Neural cell (in vitro differentiated cells): Measurements from ENCODE around the gene CPNE2.
"Not testable (repeated sequence)": the region's sequence is repeated elsewhere in the genome, so short reads cannot be mapped to it uniquely, and the experiment has no call there.

ENCODE experiments used
- CTCF ChIP-seq: fragments of 450-650 bp; IDR thresholded peaks from 2 replicates; pipeline ENCODE4 v1.5.1; 2014; ENCODE audit warnings: antibody characterized with exemption, mild to moderate bottlenecking, moderate library complexity; ENCODE audit not compliant: poor library complexity, severe bottlenecking
- EP300 ChIP-seq: fragments of 450-650 bp; conservative IDR thresholded peaks from 2 replicates; pipeline ENCODE4 v1.6.1; 2014; ENCODE audit warnings: antibody characterized with exemption, mild to moderate bottlenecking, moderate library complexity; ENCODE audit not compliant: poor library complexity, severe bottlenecking
- EZH2 ChIP-seq: fragments of 200-600, 300-800 bp; shearing (Covaris generic), sonication (generic); IDR thresholded peaks from 2 replicates; pipeline ENCODE4 v1.6.1; 2014; ENCODE audit warnings: antibody characterized with exemption, low read length, borderline replicate concordance, mild to moderate bottlenecking; ENCODE audit not compliant: insufficient read depth, poor library complexity, severe bottlenecking
- MXI1 ChIP-seq: fragments of 450-650 bp; conservative IDR thresholded peaks from 2 replicates; pipeline ENCODE4 v1.6.1; 2014; ENCODE audit warnings: antibody characterized with exemption, mild to moderate bottlenecking; ENCODE audit not compliant: poor library complexity, severe bottlenecking
- POLR2AphosphoS5 ChIP-seq: IDR thresholded peaks from 2 replicates; pipeline ENCODE4 v1.6.1; 2012
- REST ChIP-seq: IDR thresholded peaks from 2 replicates; pipeline ENCODE4 v1.6.1; 2012; ENCODE audit warnings: borderline replicate concordance
- SMC3 ChIP-seq: fragments of 450-650 bp; conservative IDR thresholded peaks from 2 replicates; pipeline ENCODE4 v1.6.1; 2014; ENCODE audit warnings: antibody characterized with exemption, mild to moderate bottlenecking, moderate library complexity; ENCODE audit not compliant: poor library complexity
- TAF1 ChIP-seq: IDR thresholded peaks from 2 replicates; pipeline ENCODE4 v1.6.1; 2012; ENCODE audit warnings: low read depth

- not testable (repeated sequence) for TF ChIP-seq EZH2, POLR2AphosphoS5, CTCF, EP300, SMC3, TAF1, MXI1, REST
Measured at GRCh38 chr16:57071081-57071732, 21.2 kb upstream of the CPNE2 start.
